H4 (cell line): ENCODE data around the gene ARF1. TPM values are rescaled to one million over a fixed set of nuclear protein-coding genes. Genes with fewer than 3 reads are reported as not detected.
A peak's percentile ranks its signal among the peaks of the same experiment; 100 is the strongest.

Experiments used
- DNase-seq: peaks from one replicate; pipeline ENCODE4 v3.0.0-alpha.2; 2015; ENCODE audit warnings: low spot score
- total RNA-seq: library from RNA; depleted of rRNA; stranded (reverse); fragments of >200 nt; shearing (Covaris generic); gene quantifications from 2 replicates; pipeline ENCODE4 v1.2.3, GENCODE V29; 2014; rRNA removed

Gene ARF1
- total RNA-seq = 102 and 167 TPM in 2 replicates

DNA sequence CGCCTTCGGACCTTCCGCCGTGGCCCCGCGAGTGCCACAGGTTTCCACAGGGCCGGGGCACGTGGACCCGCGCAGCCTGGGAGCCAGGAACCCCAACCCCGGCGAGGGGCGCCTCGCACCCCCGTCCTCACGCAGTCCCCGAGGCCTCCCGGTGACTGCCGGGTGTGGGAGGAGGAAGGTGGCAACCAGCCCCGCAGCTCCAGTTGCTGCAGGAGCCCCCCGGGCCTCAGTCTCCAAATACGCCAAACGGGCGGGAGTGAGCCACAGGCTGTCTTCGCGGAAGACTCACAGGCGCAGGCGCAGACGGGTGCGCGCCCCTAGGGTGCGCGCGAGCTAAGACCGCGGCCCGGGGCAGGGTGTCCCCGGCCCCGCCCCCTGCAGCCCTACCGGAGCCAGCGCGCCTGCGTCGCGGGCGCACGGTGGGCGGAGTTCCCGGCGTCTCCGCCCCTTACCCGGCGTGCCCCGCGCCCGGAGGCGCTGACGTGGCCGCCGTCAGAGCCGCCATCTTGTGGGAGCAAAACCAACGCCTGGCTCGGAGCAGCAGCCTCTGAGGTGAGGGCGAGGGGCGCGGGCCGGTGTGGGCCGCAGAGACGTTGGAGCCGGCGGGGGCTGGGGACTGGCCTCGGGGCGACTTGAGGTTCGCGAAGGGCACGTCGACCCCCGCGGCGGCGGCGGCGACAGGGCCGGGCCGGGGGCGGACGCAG is at the start of gene ARF1:
ARF1 (plus strand) TSS at position 495 of the 704 bp plus-strand sequence. CDS start 14,407 bp downstream, outside the sequence.
- DNase-seq = peak; percentile 72

DNA sequence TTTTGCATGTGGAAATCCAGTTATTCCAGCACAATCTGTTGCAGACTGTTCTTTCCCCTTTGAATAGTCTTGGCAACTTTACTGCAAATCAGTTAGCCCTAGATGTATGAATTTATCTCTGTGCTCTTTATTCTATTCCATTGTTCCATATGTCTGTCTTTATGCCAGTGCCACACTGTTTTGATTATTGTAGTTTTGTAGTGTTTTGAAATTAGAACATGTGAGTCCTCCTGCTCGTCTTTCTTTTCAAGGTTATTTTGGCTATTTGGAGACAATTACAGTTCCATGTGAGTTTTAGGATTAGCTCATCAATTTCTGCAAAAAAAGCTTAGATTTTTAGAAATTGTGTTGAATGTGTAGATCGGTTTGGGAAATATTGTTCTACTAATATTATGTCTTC is 49.1 kb upstream of the ARF1 start:
- no peak for DNase-seq

DNA sequence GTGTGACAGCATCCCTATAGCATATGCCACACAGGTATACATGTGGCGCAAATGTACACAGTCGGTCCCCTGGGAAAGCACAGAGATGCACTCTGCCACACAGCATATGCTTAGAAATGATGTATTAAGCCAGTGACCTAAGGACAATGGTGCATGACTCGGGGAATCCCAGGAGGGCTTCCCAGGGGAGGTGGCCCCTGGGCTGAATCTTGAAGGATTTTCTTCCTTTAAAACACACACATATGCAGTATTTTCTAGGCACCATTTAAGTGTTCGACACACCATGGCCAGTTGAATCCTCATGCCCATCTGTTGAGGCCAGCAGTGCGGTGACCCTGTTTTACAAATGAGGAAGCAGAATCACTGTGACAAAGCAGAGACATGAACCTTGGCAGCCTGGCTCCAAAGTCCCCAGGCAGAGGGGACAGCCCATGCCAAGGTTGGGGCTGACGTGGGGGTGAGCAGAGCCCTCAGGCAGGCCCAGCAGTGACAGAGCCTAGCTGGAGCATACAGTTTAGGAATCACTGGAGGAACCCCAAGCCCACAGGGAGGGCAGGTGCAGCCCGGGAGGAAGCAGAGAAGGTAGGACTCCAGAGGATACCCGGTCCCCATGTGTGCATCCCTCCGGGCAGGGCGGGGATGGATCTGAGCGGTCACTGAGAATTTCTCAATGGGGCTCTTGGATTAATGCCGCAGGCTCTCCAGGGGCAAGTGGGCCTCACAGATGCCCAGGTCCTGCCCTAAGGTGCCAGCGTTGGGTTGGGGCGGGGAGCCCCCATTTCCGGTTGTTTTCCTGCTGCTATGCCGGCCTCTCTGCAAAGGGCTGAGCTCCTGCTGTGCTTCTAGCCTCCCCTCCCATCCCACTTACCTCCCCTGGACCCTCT is 47.3 kb upstream of the ARF1 start:
- no peak for DNase-seq

DNA sequence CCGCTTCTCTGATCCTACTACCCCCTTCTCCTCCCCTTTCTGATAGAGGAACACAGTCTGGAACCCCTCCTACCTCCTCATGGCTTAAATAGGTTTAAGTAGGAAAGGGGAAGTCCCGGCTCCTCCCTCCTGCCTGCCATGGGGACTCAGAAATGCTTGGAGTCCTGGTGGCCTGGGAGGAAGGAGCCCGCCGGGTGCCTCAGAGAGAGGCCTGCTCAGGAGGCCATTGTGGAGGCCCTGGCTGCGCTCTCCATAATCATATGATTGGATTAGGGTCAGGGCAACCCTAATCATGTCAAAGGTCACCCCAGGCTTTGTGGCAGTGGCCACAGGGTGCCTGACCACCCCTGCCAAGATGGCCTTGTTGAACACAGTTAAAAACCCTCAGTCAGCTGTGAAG is 46.7 kb upstream of the ARF1 start:
- no peak for DNase-seq

DNA sequence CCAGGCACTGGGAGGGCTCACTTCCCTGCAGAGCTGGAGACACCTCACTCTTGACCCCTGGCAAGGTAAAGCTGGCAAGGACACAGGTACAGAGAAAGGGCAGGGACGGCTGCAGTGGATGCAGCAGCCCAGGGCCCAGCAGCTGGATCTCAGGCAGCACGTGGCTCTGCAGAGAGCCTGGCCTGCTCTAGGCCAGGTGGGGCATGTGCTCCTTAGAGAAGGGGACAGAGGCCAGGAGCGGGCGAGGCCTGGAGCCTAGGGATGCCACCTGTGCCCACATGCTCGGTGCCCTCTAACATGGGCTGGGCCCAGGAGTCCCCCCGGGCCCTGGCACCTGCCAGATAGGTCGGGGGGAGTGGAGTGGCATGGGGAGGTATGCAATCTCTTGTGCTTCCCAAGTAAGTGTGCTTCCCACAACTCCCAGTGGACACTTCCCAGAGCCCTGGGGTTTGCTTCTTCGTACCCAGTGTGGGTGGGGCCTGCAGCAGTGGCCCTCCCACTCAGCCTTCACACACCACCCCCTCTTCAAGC is 45.7 kb upstream of the ARF1 start:
- no peak for DNase-seq

DNA sequence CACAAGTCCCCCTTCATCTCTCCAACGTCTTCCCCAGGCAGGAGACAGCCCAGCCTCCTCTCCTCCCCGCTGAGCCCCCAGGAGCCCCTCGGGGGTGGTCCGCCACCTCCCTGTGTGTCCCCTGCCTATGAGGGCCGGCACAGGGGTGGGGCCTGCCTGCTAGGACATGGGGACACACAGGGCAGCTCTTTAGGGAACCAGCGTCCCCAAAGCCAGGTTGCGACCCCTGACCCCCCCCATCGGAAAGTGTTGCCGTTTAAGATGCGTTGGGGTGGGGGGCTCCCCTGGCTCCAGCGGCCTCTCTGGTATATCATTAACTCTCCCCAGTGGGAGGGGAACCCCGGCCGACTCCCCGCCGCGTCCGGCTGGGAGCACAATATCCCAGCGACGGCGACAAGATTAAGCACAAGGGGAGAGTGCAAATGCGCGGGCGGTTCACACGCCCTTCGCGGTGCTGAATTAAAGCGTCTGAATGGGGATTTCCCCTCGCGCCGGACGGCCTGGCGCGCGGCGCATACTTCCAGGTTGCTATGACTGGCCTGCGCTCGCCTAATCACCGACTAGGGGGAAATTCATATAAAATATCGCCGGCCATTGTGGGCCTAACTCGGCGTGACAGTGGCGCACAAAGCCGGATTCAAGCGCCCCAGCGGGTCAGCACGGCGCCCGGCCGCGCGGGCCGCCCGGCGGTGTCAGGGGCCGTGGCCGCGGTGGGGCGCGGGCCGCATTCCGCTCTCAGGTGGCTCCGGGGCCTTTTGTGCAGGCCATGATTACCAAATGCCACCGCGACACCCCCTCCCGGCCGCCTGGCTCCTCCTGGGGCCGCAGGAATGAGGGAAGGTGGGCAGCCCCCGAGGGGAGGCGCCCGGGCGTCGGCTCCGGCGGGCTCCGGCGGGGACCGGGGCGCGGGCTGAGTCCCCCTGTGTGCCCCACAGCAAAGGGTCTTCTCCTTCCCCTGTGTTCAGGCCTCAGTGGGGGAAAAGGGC is 44.8 kb upstream of the ARF1 start:
- no peak for DNase-seq

DNA sequence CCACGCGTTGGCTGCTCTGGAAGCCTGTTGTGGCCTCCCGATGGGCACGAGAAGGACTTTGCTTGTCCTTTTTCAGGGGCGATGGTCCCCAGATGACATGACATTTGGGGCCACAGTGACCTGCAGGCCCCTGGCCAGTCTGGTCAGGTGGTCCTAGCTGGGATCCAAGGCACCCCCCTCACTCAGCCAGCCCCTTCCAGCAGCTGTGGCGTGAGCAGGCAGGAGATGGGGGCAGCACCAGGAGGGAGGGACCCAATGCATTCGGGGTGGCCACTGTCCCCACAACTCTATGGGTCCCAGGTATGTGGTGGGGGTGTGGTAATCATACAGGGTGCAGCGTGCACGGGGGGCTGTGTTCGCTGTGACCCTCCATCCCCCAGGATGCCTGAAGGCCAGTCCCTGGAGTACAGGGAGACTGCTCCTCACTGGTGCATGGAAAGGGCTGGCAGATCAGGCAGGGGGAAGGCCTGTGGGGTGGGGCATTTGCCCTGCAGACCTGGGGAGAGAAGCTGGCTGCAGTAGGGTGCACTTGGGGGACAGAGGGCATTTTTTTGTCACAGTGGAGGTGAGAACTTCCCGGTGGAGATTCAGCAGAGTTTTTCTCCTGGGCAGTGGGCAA is 44.0 kb upstream of the ARF1 start:
- DNase-seq = no peak

DNA sequence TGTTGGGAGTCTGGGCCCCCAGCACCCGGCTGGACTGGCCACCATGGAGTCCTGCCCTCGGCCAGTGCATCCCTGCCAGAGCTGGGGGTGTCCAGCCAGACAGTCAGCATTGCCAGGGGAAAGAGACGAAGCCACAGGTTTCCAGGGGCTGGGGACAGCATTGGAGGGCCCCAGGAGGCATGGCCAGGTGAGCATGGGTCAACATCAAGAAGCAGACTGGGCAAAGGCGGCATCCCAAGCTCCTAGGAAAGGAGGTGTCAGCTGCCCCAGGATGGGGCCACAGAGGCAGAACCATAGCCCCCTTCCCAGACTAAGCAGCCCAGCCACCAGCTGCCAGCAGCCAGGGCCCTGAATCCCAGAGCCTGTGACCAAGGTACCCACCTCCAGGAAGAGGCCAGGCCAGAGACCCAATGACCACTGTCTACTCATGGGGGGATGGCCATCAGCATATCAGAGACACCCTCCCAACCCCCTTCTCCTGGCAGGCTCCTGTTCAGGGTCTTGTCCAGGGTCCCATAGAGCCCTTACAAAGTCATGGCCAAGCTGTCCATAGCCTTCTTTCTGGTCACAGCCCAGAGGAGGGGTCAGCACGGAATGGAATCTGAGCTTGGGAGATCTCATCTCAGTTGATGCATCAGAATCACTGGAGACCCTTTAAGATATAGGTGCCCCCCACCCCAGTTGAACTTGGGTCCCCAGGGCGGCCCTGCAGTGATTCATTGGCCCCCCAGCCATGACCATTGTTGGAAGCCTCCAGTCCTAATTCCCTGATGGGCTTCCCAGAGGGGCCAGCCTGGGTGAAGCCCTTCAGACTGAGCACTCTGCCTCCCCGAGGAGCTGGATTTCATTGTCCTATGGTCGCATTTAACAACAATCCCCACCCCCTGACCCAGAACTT is 43.3 kb upstream of the ARF1 start:
- no peak for DNase-seq

DNA sequence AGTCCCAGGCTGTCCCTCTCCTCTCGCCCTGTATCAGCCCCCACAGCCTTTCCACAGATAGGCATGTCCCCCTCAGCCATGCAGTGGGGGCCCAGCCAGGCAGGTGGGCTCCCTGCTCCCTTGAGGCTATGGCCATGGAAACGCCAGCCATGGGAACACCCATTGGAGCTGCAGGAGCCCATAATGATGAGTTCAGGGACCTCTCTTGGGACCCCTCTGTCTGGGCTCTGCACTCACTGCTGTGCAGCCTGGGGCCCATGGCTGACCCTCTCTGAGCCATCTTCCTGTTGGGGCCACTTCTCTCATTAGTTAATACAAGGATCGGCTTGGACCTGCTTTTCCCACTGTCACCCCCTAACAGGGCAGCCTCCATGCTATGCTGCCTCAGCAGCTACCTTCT is 42.5 kb upstream of the ARF1 start:
- DNase-seq = no peak

DNA sequence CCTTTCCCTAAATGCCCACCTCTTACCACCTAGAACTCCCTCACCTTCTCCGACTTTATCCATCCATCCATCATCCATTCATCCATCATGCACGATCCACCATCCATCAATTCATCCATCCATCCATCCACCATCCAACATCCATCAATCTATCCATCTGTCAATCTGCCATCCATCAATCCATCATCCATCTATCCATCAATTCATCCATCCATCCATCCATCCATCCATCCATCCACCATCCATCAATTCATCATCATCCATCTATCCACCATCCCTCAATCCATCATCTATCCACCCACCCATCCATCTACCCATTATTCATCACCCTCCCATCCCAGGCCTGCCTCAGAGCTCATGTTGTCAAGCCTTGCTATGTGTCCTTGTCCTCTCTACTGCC is 41.2 kb upstream of the ARF1 start:
- no peak for DNase-seq

DNA sequence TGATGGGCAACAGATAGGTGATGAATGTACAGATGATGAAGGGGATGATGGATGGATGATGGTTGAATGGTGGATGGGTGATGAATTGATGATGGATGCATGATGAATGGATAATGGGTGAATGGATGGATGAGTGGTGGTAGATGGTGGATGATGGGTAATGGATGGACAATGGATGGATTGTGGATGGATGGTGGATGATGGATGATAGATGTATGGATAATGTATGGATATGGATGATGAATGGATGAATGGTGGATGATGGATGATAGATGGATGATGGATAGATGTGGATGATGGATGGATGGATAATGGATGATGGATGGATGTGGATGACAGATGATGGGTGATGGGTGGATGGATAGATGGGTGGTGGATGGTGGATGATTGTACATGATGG is 40.0 kb upstream of the ARF1 start:
- DNase-seq = no peak

DNA sequence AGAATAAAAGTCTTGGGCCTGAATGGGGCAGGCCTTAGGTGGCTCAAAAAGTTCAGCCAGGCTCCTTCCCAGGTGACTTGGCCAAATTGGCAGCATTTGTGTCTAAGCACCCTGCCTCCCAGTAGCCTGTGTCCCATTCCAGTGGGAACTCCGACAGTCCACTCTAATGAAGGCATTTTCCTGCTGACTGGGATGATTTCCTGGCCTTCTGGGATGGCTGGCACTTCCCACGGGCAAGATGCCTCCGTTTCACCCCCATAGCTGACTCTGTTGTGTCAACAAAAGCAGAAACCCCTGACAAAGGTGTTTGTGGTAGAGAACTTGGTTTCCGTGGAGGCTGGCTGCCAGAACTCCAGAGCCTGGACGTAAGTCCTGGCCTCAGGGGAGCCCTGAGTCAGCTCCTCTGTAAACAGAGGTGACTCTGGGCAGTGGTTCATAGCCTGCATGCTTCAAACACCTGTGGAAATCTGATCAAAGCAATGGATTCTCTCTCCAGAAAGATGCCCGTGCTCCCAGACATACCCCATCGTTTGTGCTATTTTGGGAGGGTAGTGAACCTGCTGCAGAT is 39.1 kb upstream of the ARF1 start:
- DNase-seq = peak; percentile 48

DNA sequence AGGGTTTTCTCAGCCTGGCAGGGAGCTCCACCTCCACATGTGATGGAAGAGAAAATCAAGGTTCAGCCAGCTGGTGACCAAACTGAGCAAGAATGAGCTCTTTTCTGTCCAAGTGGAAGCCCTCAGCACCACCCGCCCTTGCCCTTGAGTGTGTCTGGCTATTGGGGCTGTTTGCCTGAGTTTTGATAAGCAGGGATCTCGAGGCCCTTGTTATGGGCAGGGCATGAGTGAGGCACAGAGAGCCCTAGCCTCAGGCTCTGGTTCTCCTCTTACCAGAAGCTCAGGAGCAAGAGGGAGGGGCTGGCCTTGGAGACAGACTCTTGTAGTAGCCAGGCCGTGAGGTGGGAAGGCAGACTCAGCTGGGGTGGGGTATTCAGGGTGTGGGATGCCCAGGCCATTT is 37.5 kb upstream of the ARF1 start:
- DNase-seq = no peak

DNA sequence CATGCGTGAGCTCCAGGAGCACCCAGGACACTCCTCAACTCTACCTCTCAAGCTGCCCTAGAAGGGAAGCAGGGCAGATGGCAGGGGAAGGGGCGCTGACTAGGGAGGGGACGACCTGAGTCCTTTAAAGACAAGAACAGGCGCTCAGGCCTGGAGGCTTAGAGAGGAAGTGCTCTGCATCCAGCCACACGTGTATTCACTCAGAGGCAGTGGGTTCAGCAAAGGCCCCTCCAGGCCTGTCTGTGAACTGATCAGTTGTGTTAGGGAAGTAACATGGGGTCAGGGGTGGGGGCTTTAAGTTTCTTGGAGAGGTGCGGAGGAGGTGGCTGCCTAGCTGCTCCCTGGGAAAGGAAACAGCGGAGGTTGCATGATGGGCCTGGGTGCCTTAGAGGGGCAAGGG is 37.1 kb upstream of the ARF1 start:
- no peak for DNase-seq

DNA sequence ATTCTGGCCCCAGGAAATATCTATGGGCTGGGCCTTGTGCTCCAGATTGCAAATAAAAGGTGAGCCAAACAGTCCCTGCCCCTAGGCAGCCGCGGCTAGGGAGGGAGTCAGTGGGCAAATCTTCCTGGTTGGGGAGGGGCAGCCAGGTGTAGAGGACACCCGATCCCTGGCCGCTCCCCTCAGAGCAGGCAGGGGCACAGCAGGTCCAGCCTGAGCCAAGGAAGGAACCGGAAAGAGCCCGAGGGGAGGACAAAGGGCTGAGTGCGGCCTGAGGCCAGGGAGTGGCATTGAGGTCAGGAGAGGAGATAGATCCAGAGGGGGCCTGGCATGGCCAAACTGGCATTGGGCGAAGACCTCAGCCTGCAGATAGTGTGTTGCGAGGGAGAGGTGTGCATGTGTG is 36.6 kb upstream of the ARF1 start:
- no peak for DNase-seq

DNA sequence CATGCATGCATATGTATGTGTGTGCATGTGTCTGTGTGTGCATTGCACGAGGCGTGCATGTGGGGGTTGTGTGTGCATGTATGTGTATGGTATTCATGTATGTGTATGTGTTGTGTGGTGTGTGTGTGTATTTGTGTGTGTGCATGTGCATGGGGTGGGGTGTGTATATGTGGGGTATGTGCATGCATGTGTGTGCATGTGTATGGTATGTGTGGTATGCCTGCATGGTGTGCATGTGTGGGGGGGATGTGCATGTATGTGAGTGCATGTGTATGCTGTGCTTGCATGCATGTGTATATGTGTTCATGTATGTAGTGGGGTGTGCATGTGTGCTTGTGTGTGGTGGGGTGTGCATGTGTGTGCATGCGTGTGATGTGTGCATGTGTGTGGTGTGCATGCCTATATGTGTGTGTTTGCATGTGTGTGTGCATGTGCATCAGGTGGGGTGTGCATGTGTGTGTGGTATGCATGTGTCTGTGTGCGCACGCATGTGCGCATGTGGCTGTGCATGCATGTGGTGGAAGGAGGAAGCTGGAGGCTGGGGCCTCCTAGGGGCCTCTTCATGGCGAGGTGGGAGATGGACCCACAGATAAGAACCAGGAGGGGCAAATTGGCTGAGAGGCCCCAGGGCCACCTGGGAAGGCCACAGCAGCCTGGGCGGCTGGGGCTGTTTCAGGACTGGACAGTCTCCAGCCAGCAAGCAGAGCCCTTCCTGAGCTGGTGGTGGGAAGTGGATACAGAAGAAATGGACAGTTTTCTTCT is 35.9 kb upstream of the ARF1 start:
- DNase-seq = no peak

DNA sequence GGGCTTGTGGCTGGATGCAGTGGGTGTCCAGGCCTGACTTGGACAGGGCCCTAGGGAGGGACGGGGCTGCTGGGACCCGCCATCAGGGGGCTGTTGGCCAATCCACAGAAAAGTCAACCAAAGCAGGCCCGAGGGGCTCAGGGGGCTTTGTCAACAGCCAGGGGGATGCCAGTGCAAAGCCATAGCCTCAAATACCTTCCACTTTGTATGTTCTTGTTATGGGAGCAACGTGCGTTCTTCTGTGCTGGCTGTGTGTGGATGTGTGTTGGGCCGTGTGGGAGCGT is 35.4 kb upstream of the ARF1 start:
- no peak for DNase-seq

DNA sequence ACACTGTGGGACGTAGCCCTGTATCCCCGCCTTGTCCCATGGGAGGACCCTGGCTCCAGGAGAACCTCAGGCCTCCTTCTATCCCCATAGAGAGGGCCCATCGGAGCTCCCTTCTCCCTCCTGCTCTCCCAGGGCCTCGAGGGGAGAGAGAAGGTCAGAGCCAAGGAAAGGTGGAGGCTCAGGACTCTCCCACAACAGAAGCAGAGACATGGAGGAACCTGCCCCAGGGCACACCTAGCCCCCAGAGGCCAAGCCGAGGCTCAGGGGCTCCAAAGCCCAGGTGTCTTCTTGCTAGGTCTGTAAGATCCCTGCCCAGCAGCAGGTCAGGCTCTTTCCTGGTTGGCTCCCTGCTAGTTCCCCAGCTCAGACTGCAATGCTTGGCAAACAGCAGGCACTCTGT is 34.4 kb upstream of the ARF1 start:
- DNase-seq = no peak

DNA sequence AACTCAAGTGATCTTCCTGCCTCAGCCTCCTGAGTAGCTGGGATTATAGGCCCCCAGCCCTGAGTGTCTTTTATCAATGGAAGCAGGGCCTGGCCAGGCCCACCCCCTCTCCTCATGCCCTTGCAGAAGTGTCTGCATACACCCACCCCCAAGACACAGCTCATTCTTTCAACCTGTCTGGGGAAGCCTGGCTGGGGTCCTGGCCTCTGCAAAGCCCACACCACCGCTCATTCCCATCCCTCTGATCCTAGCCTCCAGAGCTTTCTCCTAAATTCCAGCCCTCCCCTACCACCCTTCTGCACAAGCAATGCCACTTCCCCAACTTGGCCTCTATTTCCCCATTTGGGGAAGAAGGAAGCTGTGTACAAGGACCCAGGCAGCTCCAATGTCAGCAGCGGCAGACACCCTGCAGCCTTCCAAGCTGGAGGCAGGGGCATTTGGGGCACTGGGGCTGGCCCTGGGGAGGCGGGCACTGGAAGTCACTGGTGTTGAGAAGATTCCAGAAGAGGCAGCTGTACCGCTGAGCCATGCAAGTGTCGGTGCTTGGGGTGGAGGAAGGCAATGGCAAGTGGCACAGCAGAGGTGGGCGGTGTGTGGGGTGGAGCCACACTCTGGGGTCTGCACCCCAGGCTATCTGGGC is 33.7 kb upstream of the ARF1 start:
- DNase-seq = no peak
